ENCODE measurements around the gene GNPTAB. TPM values are rescaled to one million over a fixed set of nuclear protein-coding genes. Genes with fewer than 3 reads are reported as not detected.

Gene GNPTAB
- total RNA-seq, 1 donor from 2014 or later: 26.0 TPM

GRCh38 chr12:101809208-101809607 is 21.6 kb downstream of the GNPTAB start:
- DNase-seq (ENCODE audit: low spot score): no peak

GRCh38 chr12:101806265-101806664 is 24.5 kb downstream of the GNPTAB start:
- no peak for DNase-seq (ENCODE audit: low spot score)

GRCh38 chr12:101804409-101804808 is 26.4 kb downstream of the GNPTAB start:
- no peak for DNase-seq (ENCODE audit: low spot score)

- no peak for DNase-seq (ENCODE audit: low spot score)
Observed at GRCh38 chr12:101803978-101804377, 26.8 kb downstream of the GNPTAB start.

DNA sequence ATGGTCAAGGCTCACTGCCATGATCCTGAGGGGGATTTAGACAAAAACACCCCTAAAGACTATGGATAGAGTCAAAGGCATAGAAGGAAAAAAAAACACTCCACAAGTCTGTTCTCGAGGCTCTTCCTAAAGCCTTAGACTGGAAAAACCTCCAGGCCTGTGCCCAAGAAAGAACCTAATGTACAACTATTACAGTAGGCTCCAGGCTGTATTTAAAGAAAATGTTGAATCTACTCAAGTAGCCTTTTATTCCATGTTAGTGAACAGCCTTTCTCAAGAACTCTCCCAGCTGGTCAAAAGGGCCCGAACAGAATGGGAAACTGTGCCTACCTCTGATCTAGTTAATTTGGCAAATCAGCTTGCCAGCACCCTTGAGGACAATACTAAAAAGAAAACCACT is 28.3 kb downstream of the GNPTAB start:
- no peak for DNase-seq (ENCODE audit: low spot score)

- no peak for DNase-seq (ENCODE audit: low spot score)
Observed at GRCh38 chr12:101799774-101800173, 31.0 kb downstream of the GNPTAB start.

GRCh38 chr12:101795786-101796185 is 35.0 kb downstream of the GNPTAB start:
- no peak for DNase-seq (ENCODE audit: low spot score)

DNA sequence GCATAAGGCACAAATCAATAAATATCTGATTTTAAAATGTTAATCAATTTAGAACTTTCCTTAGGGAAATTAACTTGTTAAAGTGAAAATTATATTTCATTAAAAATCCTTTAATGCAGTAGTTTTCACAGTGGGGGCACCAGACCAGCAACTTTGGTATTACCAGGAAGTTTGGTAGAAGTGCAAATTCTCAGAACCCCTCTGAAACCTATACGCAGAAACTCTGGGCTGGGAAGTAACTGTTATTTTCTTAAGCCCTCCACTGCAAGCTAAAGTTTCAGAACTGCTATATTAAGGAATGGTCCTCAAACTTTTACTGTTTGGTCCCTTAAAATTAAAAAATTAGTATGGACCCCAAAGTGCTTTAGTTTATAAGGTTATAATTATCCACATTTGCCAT is 35.7 kb downstream of the GNPTAB start:
- no peak for DNase-seq (ENCODE audit: low spot score)

- no peak for DNase-seq (ENCODE audit: low spot score)
Observed at GRCh38 chr12:101794574-101794973, 36.2 kb downstream of the GNPTAB start.

- DNase-seq (ENCODE audit: low spot score): no peak
Observed at GRCh38 chr12:101793401-101793800, 37.4 kb downstream of the GNPTAB start.

DNA sequence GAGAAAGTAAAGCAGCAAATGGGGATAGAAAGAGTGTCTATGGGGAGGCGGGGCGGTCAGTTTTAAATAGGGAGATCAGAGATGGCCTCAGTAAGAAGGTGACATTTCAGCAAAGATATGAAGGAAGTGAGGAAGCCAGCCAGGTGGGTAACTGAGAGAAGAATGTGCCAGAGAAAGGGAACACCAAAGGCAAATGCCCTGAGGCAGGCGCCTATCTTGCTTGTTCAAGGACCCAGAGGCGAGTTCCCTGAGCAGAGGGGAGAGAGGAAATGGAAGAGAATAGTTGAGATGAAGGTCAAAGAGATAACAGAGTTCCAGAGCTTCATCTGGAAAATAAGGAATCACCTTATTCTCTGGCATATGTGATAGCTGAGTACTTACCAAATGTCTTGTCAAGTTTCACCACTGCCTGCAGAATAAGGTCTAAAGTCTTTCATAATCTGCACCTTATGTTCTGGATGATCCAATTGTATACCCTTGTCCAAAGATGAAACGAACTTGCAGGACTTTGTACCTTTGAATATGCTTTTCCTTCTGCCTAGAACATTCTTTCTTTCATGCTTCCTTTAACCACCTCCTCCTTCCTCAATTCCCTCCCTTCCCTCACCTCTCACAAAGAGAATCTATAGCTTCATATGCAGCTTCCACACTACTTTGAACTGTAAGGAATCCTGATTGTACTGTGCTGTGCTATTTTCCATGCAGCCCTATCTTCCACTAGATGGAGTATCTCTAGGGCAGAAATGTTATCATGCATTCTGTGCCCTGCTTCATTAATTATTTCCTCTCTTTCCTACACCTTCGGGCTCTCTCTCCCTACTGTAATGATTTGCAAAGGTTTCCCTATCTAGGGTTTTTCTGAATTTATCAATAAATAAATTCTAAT is 38.5 kb downstream of the GNPTAB start:
- no peak for DNase-seq (ENCODE audit: low spot score)

- DNase-seq (ENCODE audit: low spot score): no peak
Observed at GRCh38 chr12:101789171-101789570, 41.6 kb downstream of the GNPTAB start.

DNA sequence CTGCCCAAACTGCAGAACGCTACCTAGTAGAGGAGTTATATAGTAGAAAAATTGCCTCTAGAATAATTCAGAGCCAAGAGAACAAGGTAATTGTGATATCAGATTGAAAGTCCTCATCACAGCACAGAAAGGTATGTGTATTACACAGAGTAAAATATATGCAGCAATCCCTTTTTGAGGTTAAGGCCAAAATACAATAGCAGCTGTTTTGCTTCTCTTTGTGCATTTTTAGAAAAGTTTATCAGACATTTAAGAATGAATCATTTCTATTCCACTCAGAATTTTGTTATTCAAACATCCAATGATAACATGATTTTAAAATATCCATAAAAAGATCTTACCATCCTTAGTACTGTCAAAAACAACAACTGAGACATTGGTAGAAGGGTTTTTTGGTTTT is 45.1 kb downstream of the GNPTAB start:
- no peak for DNase-seq (ENCODE audit: low spot score)

DNA sequence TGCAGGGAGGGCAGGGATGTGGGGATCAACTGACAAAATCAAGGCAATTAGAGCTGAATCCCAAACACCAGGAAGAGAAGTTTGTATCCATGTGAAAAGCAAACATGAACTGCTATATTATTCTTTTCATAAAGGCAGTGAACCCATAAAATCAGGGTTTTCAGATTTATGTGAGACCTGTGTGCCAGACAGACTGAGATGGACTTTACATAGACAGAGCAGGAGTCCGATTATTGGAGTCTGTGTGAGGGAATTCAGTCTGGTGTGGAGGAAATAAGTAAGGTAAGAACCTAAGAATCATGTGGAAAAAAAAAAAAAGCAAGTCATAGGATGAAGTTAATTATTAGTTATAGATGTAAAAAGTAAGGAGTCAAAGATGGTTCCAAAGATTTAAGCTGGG is 46.4 kb downstream of the GNPTAB start:
- no peak for DNase-seq (ENCODE audit: low spot score)

DNA sequence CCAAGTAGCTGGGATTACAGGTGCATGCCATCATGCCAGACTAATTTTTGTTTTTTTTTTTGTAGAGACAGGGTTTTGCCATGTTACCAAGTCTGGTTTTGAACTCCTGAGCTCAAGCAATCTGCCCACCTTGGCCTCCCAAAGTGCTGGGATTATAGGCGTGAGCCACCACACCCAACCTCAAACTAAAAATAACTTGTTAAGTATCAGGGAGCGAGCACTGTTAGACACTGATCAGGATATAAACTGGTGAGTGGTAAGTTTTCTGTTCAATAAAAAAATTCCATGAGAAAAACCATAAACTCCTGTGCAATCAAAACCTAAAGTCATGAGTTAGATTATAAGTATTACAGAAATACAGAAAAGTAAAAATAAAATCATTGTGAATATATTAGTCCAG is 46.9 kb downstream of the GNPTAB start:
- no peak for DNase-seq (ENCODE audit: low spot score)

GRCh38 chr12:101783150-101783549 is 47.6 kb downstream of the GNPTAB start:
- no peak for DNase-seq (ENCODE audit: low spot score)

DNA sequence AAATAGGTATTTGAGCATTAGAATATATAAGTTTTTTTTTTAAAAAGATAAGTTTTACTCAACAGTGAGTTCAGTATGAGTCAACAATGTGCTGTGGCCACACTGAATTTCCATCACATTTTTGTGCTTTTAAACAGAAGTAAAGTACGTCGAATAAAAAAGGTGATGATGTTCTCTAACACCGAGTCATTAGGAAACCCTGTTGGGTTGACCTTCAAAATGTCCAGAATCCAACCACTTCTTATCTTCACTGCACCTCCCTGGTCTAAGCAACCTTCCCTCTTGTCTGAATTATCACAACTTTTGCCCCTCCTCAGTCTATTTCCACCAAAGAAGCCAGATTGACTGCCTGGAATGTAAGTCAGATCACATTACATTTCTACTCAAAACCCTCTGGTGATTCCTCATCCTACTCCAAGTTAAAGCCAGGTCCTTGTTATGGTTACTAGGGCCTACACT is 48.5 kb downstream of the GNPTAB start:
- DNase-seq (ENCODE audit: low spot score): no peak

DNA sequence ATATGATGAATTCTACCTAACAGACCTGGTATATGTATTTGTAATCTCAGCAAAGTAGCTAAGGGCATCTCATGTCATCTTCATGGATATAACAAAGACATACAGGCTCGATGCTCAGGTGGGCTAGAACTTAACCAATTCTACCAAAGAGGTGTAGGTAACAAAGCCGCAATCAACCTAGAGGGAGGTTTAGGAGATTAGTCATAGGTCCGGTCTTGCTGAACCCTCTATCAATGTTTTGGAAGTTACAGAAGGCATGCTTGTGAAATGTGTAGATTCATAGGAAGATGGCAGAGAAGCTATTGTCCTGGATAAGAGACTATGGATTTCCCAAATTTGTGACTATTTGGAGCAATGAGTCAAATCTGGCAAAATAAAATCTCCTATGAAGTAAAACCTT is 48.9 kb downstream of the GNPTAB start:
- DNase-seq (ENCODE audit: low spot score): no peak

DNA sequence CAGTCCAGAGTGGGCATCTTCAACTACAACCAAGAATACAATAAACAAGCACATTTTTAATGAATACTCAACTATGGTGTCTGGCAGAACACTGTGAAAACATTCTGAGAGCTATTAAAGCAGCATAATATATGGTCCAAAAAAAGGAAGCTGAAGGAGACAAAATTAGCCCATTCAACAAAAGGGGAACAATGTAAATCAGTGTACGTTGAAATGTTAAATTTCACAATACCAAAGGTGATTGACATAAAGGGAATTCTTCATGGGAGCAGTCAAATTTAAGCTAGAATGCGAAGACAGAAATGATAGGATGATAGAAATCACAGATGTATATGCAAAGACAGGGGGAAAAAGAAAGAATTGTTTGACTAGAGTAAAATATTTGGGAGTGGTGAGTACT is 50.2 kb downstream of the GNPTAB start:
- no peak for DNase-seq (ENCODE audit: low spot score)

DNA sequence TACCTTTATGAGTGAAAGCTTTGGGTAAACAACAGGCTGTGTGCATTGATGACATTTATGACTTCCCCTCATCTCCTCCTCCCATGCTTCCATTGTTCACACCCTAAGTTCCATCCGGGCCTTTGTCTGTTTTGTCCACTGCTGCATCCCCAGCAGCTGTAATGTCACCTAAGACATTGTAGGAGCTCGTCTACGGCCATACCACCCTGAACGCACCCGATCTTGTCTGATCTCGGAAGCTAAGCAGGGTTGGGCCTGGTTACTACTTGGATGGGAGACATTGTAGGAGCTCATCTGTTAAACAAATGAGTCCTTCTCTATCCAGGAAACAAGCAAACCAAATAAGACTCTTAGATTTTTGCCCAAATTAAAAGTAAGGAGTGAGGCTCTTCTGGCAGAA is 51.1 kb downstream of the GNPTAB start:
- DNase-seq (ENCODE audit: low spot score): no peak

GRCh38 chr12:101779200-101779599 is 51.6 kb downstream of the GNPTAB start:
- no peak for DNase-seq (ENCODE audit: low spot score)

- DNase-seq (ENCODE audit: low spot score): no peak
Observed at GRCh38 chr12:101777978-101778377, 52.8 kb downstream of the GNPTAB start.

GRCh38 chr12:101777485-101777884 is 53.3 kb downstream of the GNPTAB start:
- DNase-seq (ENCODE audit: low spot score): no peak
